GM19351 (cell line): ENCODE measurements around the gene CNRIP1.
A peak's percentile ranks its signal among the peaks of the same experiment; 100 is the strongest.

Experiments used
- ATAC-seq: cut with Tn5 transposase; IDR thresholded peaks from one replicate; pipeline ENCODE4 v1.9.1; 2021; ENCODE audit warnings: mild to moderate bottlenecking, moderate library complexity; ENCODE audit not compliant: unreplicated experiment

Gene CNRIP1

GRCh38 chr2:68252400-68253218 lies 67.1 kb downstream of the CNRIP1 start, which contains the start of gene PPP3R1:
PPP3R1 (minus strand) TSS chr2:68252532; CDS start chr2:68252127, 405 bp downstream.
- ATAC-seq: peak; percentile 77

- ATAC-seq: peak; percentile 2
Observed at GRCh38 chr2:68251855-68252399, 67.8 kb downstream of the CNRIP1 start.

GRCh38 chr2:68251187-68251854 lies 68.4 kb downstream of the CNRIP1 start:
- peak; percentile 52 for ATAC-seq

- ATAC-seq: no peak
Observed at GRCh38 chr2:68250652-68251186, 69.0 kb downstream of the CNRIP1 start.

GRCh38 chr2:68250196-68250595 lies 69.6 kb downstream of the CNRIP1 start:
- ATAC-seq: no peak

- no peak for ATAC-seq
Observed at GRCh38 chr2:68248806-68249205, 70.9 kb downstream of the CNRIP1 start.

- no peak for ATAC-seq
Observed at GRCh38 chr2:68248361-68248760, 71.4 kb downstream of the CNRIP1 start.

GRCh38 chr2:68246396-68246795 lies 73.4 kb downstream of the CNRIP1 start:
- ATAC-seq: no peak

GRCh38 chr2:68245672-68246071 lies 74.1 kb downstream of the CNRIP1 start:
- ATAC-seq: no peak

GRCh38 chr2:68245066-68245465 lies 74.7 kb downstream of the CNRIP1 start:
- no peak for ATAC-seq

GRCh38 chr2:68244456-68244855 lies 75.3 kb downstream of the CNRIP1 start:
- ATAC-seq: no peak
